Left ventricle myocardium superior (tissue), 1 donor: ENCODE results near the gene ZNF598. TPM values are rescaled to one million over a fixed set of nuclear protein-coding genes. Genes with fewer than 3 reads are reported as not detected.
A peak's percentile ranks its signal among the peaks of the same experiment; 100 is the strongest.
"Not testable (repeated sequence)": the region's sequence is repeated elsewhere in the genome, so short reads cannot be mapped to it uniquely, and the experiment has no call there.

ENCODE experiments used
- ATAC-seq: fragments of 200-7000 bp; cut with Tn5 transposase; one replicate; pipeline ENCODE4 v1.9.1; 2020; ENCODE audit warnings: mild to moderate bottlenecking, moderate library complexity
- DNase-seq: peaks from one replicate; pipeline ENCODE4 v3.0.0-alpha.2; 2020
- intact Hi-C: fragments of 100-400 bp; cut with micrococcal nuclease; formaldehyde crosslinking; loops from one replicate; pipeline ENCODE4 v1.11.0; 2022
- total RNA-seq: library from RNA; stranded (reverse); fragmentation: NEBNext Ultra II Directional; extraction: Animal tissue kit (Norgen Biotek cat#: 25700); gene quantifications from one replicate; pipeline ENCODE4 v1.2.1, GENCODE V29; 2021
- donor health status: DM: no; HTN: yes; CAD: no; lungs with severe emphysema.

The ZNF598 gene
- total RNA-seq, 1 donor from 2014 or later = 16.0 TPM

DNA sequence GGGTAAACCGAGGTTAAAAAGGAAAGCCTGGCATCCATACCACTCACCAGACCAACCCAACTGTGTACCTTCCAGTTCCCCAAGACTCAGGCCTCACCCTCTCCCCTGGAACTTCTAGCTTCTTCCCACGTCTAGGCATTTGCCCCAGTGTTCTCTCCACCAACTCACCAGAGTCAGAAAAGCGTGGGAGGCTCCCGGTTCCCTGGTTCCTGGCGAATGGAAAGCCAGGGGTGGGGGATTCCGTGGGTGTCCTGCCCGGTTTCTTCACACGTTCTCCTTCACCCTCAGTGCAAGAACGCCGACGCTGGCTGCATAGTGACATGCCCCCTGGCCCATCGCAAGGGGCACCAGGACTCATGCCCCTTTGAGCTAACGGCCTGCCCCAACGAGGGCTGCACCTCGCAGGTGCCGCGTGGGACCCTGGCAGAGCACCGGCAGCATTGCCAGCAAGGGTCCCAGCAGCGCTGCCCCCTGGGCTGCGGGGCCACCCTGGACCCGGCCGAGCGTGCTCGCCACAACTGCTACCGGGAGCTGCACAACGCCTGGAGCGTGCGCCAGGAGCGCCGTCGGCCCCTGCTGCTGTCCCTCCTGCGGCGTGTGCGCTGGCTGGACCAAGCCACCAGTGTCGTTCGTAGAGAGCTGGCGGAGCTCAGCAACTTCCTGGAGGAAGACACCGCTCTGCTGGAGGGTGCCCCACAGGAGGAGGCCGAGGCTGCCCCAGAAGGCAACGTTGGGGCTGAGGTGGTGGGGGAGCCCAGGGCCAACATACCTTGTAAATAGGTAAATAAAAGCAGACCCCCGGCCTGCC is 41.3 kb downstream of the ZNF598 start:
- ATAC-seq (no peak), DNase-seq (no peak)
- intact Hi-C loops = no loop called here

DNA sequence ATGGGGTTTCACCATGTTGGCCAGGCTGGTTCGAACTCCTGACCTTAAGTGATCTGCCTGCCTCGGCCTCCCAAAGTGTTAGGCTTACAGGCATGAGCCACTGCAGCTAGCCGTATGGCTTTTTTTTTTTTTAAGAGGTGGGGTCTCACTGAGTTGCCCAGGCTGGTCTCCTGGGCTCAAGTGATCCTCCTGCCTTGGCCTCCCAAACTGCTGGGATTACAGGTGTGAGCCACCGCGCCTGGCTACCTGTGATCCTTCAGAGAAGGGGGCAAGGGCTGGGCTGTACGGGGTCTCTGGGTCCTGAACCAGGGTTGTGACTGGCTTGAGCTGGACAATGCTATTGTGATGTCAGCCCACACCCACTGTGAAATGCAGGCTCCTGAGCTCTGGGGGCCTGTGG is 43.2 kb downstream of the ZNF598 start, which contains the start of gene RNF151:
Gene RNF151 (plus strand): TSS at position 397 of the 400 bp plus-strand sequence. CDS start 26 bp downstream, outside the sequence.
- intact Hi-C loops = no loop called here
- DNase-seq (no peak), ATAC-seq (no peak)

DNA sequence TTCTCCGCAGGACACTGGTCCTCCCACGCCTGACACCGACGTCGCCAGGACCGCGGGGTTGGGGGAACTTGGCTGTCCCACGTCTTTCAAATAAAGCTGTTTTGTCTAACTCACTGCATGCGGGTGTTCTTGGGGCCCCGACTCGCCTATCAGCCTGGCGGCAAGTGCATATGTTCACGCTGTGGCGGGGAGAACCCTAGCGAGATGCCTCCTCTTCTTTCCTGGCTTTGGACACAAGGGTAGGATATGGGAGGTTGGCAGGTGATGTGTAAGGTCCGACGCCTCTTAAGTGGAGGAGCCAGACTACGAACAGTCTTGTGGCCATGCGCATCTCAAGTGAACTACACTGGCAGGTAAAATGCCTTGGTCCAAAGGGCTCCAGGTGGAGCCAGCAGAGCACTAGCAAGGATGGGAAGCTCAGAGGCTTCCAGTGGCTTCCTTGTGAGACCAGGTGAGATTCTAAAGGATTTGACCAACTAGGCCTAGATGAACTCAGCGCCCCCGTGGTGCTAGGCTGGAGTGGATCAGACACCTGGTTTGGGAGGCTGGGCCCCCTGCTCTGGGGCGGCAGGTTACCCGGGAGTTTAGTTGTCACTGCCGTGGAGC is 44.1 kb downstream of the ZNF598 start:
- DNase-seq (no peak), ATAC-seq (no peak)
- intact Hi-C loops = no loop called here

DNA sequence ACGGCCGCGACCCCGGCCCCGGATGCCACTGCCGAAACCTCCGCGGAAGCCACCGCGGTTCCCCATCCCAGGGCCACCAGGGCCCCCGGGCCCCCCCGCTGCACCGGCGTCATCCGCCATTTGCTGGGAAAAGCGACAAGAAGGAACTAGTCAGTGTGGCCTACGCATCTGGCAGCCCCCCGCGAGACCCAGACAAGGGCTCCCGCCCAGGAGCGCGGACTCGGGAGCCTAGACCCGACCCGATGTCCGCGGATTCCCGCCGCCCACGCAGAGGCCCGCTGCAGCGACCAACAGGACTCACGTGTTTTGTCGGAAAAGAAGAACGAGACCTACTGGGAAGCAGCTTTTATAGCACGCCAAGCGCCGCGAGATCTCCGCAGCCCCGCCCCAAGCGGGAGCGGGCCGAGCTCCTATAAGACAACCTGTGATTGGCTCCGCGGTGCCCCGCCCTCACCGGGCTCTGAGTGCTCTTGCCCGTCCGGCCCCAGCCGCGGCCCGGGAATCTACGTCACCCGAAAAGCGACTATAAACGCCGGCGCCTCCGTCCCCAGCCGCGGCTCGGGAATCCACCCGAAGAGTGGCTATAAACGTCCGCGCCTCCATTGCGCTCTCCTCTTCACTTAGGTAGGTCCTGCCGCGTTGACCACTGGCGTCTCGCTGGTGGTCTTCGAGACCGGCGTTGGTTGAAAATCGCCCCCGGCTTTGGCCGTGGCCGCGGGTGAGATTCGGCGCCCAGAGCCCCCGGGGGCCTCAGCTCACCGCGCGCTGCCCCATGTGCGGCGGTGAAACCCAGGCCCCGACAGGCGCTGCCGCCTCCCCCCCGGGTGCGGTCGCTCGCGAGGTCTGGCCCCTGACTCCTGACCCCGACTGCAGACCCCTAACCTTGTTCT is 44.9 kb downstream of the ZNF598 start, which contains the start of gene RPS2:
Gene RPS2 (minus strand): TSS at position 321 of the 890 bp plus-strand sequence. CDS start 201 bp downstream, at position 120.
- DNase-seq = peak; percentile 100
- peak; percentile 97 for ATAC-seq
- intact Hi-C loops = no loop called here

DNA sequence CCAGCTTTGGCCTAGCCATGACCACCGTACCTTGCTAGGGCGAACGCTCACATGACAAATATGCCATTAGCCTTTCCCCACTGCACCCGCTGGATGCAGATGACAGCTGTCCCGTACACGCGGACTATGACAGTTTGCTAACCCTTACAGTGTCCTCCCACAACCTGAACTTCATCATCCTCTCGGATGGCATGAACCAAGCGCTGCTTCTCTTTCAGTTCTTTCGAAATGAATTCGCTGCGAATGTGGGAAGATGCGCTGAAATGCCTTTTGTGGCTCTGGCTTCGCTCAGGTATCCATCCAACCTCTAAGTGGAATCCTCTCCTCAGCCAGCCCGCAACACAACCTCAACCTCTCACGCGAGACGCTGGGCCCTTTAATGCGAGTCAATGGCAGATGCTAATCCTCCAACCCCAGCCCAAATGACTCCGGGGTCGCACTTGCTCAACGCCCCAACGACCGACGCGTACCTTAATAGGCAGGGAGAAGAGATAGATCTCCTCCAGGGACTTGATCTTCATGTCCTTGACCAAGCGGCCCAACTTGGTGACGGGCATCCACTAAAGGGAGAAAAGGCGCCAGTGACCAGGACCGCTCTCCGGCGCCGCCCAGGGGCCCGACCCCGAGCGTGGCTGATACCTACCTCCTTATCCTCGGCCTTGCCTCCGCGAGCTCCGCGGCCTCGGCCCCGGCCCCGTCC is 45.7 kb downstream of the ZNF598 start:
- peak; percentile 9 for ATAC-seq
- DNase-seq = no peak
- intact Hi-C loops = no loop called here

DNA sequence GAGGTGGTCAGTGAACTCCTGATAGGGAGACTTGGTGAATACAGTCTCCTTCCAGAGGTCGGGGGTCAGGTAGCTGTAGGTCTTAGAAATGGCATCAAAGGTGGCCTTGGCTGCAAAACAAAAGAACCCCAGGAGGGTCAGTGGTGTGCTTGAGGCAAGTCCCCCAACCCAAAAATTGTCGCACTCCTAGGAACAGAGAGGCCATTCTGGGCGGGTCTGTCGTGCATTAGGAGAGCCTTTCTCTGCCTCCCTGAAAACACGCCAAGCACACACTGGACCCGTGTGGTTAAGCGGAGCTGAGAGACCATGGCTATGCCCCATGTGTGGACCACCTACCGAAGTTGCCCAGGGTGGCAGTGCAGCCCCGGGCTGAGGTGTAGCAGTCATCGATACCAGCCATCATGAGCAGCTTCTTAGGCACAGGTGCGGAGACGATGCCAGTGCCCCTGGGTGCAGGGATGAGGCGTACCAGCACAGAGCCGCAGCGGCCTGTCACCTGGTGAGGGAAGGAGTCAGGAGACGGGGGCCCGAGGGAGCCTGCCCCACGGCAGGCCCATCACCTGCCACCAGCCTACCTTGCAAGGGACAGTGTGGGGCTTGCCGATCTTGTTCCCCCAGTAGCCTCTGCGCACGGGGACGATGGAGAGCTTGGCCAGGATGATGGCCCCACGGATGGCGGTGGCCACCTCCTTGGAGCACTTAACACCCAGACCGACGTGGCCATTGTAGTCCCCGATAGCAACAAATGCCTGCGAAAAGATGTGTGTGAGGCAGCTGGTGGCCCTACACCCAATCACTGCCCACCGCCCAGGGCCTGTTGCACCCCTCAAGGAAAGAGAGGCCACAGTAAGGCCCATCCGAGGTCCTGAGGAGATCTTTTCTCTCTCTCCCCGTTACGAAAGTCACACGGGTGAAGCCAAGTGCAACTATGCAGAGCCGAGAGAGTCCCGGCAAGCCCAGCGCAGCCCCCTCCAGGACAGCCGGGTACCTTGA is 47.2 kb downstream of the ZNF598 start:
- intact Hi-C loops, ATAC-seq, DNase-seq: not testable (repeated sequence)

DNA sequence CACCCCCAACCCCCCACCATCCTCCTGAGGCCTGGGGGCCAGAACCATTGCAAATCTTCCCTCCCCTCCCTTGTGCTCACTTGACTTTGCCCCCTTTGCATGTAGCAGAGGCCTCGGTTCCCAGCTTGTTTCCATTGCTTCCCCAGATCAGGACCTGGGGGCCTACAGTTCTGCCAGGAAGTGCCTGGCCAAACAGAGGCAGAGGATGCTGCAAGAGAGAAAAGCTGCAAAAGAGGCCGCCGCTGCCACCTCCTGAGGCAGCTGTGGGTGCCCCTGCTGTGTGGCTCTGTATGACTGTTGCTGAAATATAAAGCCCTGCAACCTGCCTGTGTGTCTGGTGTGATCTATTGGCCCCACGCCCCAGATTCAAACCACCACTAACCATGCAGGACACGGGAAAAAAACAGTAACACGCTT is 48.0 kb downstream of the ZNF598 start:
- intact Hi-C loops = no loop called here
- no peak for ATAC-seq
- no peak for DNase-seq

DNA sequence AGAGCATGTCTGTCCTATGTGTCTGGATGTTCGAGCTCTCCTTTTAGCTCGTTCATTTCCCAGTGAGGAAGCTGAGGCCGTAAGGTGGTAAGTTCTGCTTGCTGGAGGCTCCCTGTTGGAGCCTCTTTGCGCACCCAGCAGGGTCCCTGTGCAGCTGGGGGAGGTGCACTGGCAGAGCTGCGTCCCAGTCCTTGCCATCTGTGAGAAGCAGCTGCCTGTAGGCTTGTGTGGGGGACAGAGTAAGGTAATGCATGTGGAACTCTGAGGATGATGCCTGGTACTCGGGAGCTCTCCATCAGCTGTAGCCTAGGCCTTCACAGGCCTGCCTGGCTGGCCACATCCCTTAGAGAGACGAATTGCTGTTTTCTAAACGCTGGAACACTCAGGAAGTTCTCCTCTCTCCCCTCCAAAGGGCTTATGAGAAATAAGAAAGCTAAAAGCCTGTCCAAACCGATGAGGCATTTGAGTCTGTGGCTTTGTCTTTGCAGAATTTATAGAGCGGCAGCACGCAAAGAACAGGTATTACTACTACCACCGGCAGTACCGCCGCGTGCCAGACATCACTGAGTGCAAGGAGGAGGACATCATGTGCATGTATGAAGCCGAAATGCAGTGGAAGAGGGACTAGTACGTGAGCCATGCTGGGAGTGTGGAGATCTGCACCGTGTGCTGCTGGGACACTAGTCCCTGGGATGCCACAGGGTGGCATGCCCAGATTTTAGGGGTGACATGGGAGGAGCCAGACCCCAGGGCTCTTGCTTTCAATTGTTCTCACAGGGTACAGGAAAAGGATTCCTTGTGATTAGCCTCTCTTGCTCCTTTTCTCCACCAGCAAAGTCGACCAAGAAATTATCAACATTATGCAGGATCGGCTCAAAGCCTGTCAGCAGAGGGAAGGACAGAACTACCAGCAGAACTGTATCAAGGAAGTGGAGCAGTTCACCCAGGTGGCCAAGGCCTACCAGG is 48.7 kb downstream of the ZNF598 start:
- intact Hi-C loops = no loop called here
- DNase-seq (no peak), ATAC-seq (no peak)

DNA sequence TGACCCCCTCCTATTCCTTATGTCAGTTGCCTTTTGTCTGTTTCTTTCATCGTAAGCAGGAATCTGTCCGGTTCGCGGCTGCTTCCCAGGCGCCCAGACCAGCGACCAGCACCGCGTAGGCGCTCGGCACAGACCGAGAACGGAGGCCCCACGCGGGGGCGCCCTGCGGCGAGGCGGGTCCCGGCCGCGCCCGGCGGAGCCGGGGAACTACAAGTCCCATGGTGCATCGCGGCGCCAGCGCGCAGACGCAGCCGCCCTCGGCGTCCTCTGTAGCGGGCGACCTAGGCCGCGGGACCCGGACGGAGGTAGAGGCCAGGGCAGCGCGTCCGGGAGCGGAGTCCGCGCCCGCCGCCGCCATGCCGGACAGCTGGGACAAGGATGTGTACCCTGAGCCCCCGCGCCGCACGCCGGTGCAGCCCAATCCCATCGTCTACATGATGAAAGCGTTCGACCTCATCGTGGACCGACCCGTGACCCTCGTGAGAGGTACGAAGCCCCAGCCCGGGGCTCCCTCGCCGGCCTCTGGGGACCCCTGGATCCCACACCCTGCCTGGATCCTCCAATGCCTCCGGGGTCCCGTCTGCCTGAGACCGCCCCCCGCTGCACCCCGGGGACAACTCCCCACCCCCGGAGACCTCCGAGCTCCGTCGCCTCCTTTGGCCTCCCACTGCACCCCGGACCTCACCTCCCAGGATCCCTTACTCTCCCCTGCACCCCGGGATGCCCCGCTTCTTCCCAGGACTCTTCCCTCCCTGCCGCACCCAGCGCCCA is 50.2 kb downstream of the ZNF598 start, which contains the start of gene NDUFB10:
Gene NDUFB10 (plus strand): TSS at position 270 of the 771 bp plus-strand sequence. CDS start 87 bp downstream, at position 357.
- ATAC-seq = peak; percentile 90
- peak; percentile 98 for DNase-seq
- intact Hi-C loops = no loop called here

DNA sequence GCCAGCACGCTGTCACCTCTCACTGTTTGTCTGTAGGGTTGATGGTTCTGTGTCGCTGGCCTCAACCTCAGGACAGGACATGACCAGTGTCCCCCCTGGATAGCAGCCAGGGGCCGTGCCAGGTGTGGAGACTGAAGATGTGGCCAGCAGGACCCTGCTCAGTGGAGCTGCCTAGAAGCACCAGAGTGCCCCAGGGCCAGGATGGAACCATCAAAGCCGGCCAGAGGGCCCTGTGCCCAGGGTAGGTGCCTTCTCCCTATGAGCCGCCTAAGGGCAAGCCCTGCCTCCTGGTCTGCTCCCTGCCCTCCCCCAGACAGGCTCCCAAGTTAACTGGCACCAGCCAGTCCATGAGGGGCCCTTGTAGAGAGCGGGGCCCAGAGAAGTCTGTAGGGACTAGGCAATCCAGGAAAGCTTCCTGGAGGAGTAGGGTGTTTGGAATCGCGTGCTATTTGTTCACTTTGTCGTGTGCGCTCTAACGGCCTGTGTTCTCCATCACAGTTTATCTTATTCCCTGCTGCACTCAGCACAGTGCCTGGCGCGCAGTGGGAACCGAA is 50.8 kb downstream of the ZNF598 start:
- no peak for DNase-seq
- peak; percentile 0 for ATAC-seq
- intact Hi-C loops = no loop called here

DNA sequence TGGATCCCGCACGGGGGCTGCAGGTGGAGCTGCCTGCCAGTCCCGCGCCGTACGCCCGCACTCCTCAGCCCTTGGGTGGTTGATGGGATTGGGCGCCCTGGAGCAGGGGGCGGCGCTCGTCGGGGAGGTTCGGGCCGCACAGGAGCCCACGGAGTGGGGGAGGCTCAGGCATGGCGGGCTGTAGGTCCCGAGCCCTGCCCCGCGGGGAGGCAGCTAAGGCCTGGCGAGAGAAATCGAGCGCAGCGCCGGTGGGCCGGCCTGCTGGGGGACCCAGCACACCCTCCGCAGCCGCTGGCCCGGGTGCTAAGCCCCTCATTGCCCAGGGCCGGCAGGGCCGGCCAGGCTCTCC is 51.5 kb downstream of the ZNF598 start:
- DNase-seq, intact Hi-C loops, ATAC-seq: not testable (repeated sequence)

DNA sequence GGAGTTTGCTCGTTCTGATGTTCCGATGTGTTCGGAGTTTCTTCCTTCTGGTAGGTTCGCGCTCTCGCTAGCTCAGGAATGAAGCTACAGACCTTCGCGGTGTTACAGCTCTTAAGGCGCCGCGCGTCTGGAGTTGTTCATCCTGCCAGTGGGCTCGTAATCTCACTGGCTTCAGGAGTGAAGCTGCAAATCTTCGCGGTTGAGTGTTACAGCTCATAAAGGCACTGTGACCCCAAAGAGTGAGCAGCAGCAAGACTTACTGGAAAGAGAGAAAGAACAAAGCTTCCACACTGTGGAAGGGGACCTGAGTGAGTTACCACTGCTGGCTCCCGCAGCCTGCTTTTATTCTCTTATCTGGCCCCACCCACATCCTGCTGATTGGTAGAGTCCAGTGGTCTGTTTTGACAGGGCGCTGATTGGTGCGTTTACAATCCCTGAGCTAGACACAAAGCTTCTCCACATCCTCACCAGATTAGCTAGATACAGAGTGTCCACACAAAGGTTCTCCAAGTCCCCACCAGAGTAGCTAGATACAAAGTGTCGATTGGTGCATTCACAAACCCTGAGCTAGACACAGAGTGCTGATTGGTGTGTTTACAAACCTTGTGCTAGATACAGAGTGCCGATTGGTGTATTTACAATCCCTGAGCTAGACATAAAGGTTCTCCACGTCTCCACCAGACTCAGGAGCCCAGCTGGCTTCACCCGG is 52.0 kb downstream of the ZNF598 start:
- intact Hi-C loops, ATAC-seq, DNase-seq: not testable (repeated sequence)

DNA sequence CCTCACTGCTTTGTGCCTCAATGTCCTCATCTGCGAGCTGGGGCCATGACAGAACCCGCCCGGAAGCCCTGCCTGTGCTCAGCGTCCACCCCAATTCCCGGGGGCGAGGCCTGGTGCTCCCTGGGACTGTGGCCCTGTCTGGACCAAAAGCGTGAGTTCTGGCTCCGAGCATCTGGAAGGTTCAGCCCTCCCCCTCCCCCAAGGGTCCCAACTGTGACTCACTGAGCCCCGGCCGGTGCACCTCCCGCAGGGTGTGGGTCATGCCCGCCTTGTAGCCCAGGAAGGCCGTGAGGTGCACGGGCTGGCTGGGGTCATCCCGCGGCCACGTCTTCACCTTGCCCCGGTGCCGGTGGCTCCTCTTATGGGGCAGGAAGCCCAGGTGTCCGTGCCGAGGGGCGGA is 55.9 kb downstream of the ZNF598 start:
- DNase-seq (no peak), ATAC-seq (peak; percentile 23)
- intact Hi-C loops = no loop called here

DNA sequence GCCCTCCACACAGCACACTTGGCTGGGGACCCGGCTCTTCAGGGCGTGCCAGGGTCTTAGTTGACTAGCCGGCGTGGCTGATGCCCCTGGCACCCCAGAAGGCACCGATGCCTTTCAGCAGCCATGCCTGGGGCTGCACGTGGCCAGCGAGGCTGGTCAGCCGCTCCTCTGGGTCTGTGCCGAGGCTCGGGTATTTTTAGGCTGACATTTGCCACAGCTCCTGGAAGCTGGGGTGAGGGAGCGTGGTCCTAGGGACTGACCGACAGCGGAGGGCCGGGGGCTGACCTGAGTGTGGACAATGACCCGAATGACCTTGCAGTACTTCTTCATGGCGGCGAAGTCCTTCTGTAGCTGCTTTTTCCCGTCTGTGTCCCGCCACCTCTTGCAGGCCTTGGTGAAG is 59.1 kb downstream of the ZNF598 start:
- intact Hi-C loops = no loop called here
- ATAC-seq = peak; percentile 63

DNA sequence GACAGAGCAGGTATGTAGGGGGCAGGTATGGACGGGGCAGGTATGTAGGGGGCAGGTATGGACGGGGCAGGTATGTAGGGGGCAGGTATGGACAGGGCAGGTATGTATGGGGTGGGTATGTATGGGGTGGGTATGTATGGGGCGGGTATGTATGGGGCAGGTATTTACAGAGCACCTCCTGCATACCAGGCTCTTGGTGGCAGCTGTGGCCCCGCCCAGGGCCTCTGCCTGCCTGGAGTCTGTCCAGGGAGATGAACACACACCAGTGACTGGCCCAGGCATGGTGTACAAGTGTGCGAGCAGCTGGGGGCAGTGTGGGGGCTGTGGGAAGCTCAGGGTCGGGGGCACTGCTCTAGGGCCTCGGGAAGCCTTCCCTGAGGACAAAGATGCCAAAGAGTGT is 59.6 kb downstream of the ZNF598 start:
- DNase-seq = no peak
- intact Hi-C loops = no loop called here
- peak; percentile 13 for ATAC-seq

More for the DNA sequence above, 59.1 kb downstream of the ZNF598 start:
- DNase-seq = peak; percentile 81
